ENCODE results near the gene RPAIN. TPM values are rescaled to one million over a fixed set of nuclear protein-coding genes. Genes with fewer than 3 reads are reported as not detected.
A peak's percentile ranks its signal among the peaks of the same experiment; 100 is the strongest.

The RPAIN gene
- total and polyA plus RNA-seq, 2 of the 13 experiments (the other 11 are each of a cell fraction or from before 2014, with no cell fraction given): 42.1 to 58.5 TPM

DNA sequence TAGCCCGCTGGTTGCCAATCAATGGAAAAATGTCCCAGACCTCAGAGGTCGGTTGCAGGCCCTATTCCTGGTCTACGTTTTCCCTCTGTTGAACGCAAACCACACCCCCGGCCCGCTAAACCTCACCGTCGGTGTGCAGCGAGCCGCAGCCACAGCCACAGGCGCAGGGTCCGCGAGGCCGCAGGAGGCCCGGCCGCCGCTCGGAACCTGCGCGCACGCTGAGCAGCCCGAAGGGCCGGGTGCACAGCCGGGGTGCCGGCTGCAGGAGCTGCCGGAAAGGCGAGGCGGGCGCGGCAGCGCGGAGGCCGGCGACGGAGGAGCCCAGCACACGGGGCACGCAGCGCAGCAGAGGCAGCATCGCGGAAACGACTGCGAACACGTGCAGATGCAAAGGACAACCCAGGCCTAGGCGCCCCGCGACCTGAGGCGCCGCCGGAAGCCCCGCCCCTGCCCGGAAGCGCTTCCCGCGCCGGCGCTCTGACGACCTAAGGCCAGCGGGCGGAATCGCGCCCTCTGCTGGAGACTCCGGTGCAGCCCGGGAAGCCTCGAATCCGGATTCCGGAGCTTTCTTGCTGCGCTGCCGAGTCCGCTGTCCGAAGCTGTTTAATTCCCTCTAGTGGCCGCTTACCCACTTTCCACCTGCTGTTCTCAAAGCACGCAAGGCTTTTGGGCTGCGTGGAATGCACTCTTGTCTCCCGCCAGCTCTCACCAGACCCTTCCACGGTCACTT is 18.9 kb downstream of the RPAIN start, which contains the start of gene C1QBP (continued):
- peak; percentile 55; the same call in 1 of the 2 replicates for TF ChIP-seq ATF5 (CRISPR knock-in tag; IDR thresholded peaks at IDR 0.05; ENCODE audit: low read depth)
- TF ChIP-seq ZNF34 (CRISPR knock-in tag; IDR thresholded peaks at IDR 0.05; ENCODE audit: borderline replicate concordance): no peak
- TF ChIP-seq PHF21A (CRISPR knock-in tag; IDR thresholded peaks at IDR 0.05): no peak
- no peak; the same call in 1 of the 2 replicates for TF ChIP-seq FOXO1 (CRISPR knock-in tag; IDR thresholded peaks at IDR 0.05)
- TF ChIP-seq ZNF615 (CRISPR knock-in tag; IDR thresholded peaks at IDR 0.05; ENCODE audit: borderline replicate concordance): 0 out of 2 replicates have a peak, but pooled peaks have one; percentile 77
- TF ChIP-seq ZNF337 (CRISPR knock-in tag; IDR thresholded peaks at IDR 0.05; ENCODE audit: borderline replicate concordance, low read depth): no peak; the same call in 1 of the 2 replicates
- TF ChIP-seq E2F5 (CRISPR knock-in tag; conservative IDR thresholded peaks at IDR 0.05): peak; percentile 60
- TF ChIP-seq KLF16 (CRISPR knock-in tag; IDR thresholded peaks at IDR 0.05): peak in 1 of 2 experiments; percentile 63; a peak in 1 of 4 replicates
- TF ChIP-seq NR2F1 (CRISPR knock-in tag; IDR thresholded peaks at IDR 0.05): peak in 1 of 2 experiments; percentile 42; a peak in 1 of 4 replicates
- TF ChIP-seq ZNF17 (CRISPR knock-in tag; IDR thresholded peaks at IDR 0.05): no peak
- TF ChIP-seq HNF4G (IDR thresholded peaks at IDR 0.05; ENCODE audit: borderline replicate concordance, low read depth, low read length): no peak
- TF ChIP-seq HNF4G (CRISPR knock-in tag; IDR thresholded peaks at IDR 0.05; ENCODE audit: borderline replicate concordance, low read depth): peak; percentile 68
- TF ChIP-seq MAFK (conservative IDR thresholded peaks at IDR 0.05 in 1 of 2, IDR thresholded peaks at IDR 0.05 in 1 of 2; ENCODE audit: low read length in 2 of 2): no peak
- TF ChIP-seq ZNF547 (CRISPR knock-in tag; IDR thresholded peaks at IDR 0.05): peak; percentile 92
- peak; percentile 66; the same call in 1 of the 2 replicates for TF ChIP-seq TP53 (CRISPR knock-in tag; conservative IDR thresholded peaks at IDR 0.05)
- TF ChIP-seq ZNF713 (CRISPR knock-in tag; IDR thresholded peaks at IDR 0.05): 0 out of 2 replicates have a peak, but pooled peaks have one; percentile 94
- TF ChIP-seq, protein P1, sequence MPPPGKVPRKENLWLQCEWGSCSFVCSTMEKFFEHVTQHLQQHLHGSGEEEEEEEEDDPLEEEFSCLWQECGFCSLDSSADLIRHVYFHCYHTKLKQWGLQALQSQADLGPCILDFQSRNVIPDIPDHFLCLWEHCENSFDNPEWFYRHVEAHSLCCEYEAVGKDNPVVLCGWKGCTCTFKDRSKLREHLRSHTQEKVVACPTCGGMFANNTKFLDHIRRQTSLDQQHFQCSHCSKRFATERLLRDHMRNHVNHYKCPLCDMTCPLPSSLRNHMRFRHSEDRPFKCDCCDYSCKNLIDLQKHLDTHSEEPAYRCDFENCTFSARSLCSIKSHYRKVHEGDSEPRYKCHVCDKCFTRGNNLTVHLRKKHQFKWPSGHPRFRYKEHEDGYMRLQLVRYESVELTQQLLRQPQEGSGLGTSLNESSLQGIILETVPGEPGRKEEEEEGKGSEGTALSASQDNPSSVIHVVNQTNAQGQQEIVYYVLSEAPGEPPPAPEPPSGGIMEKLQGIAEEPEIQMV (CRISPR knock-in tag; IDR thresholded peaks at IDR 0.05; ENCODE audit: low read depth): peak; percentile 67; the same call in 1 of the 2 replicates
- TF ChIP-seq, protein P2, sequence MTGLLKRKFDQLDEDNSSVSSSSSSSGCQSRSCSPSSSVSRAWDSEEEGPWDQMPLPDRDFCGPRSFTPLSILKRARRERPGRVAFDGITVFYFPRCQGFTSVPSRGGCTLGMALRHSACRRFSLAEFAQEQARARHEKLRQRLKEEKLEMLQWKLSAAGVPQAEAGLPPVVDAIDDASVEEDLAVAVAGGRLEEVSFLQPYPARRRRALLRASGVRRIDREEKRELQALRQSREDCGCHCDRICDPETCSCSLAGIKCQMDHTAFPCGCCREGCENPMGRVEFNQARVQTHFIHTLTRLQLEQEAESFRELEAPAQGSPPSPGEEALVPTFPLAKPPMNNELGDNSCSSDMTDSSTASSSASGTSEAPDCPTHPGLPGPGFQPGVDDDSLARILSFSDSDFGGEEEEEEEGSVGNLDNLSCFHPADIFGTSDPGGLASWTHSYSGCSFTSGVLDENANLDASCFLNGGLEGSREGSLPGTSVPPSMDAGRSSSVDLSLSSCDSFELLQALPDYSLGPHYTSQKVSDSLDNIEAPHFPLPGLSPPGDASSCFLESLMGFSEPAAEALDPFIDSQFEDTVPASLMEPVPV (CRISPR knock-in tag; IDR thresholded peaks at IDR 0.05): no peak; the same call in 1 of the 2 replicates
- no peak for TF ChIP-seq KLF15 (CRISPR knock-in tag; IDR thresholded peaks at IDR 0.05; ENCODE audit: borderline replicate concordance)
- no peak for TF ChIP-seq MBNL3 (CRISPR knock-in tag; conservative IDR thresholded peaks at IDR 0.05)
- TF ChIP-seq HOXA3 (CRISPR knock-in tag; IDR thresholded peaks at IDR 0.05): peak; percentile 88
- TF ChIP-seq RBM39 (IDR thresholded peaks at IDR 0.05; ENCODE audit: low read depth, low read length, poor library complexity, severe bottlenecking): peak; percentile 50
- TF ChIP-seq, protein P3, sequence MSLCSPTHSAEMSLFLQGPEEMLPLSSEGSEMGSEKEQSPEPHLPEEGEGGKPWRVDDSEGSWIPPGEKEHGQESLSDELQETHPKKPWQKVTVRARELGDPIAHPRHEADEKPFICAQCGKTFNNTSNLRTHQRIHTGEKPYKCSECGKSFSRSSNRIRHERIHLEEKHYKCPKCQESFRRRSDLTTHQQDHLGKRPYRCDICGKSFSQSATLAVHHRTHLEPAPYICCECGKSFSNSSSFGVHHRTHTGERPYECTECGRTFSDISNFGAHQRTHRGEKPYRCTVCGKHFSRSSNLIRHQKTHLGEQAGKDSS (CRISPR knock-in tag; IDR thresholded peaks at IDR 0.05; ENCODE audit: borderline replicate concordance, low read depth): peak; percentile 92
